Activated CD4-positive, alpha-beta T cell treated with anti-CD3 and anti-CD28 coated beads, Interleukin-2, Interleukin-4, amounts not matched to agents 100 ng/mL and 50 ng/mL, durations not matched to agents 16 hours and 8 hours (primary cell): ENCODE results near the gene PAPLN.
"Not testable (repeated sequence)": the region's sequence is repeated elsewhere in the genome, so short reads cannot be mapped to it uniquely, and the experiment has no call there.

Experiments
- DNase-seq: peaks from one replicate; pipeline ENCODE4 v3.0.0-alpha.2; 2020; ENCODE audit warnings: low spot score

The PAPLN gene

GRCh38 chr14:73289729-73290128, 52.4 kb downstream of the PAPLN start:
- DNase-seq, result no peak

DNA sequence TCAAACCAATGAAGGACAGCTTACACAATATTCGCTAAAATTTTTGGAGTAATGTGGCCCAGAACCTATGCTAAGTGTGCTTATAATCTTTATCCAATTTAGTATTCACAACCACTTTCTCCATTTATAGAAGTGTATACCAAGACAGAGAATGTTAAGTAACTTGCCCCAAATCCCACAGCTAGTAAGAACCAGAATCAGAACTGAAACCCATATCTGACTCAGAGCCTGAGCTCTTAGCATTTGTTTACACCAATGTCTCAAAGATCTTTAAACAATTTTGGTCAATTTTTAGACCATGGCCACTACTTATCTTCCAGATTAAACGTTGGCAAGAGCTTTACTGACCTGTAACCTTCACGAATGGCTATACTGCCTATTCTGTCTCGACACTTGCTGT, 53.0 kb downstream of the PAPLN start:
- peak; percentile 85 for DNase-seq

- peak; percentile 26 for DNase-seq
Measured at GRCh38 chr14:73293782-73294781, 56.8 kb downstream of the PAPLN start.

DNA sequence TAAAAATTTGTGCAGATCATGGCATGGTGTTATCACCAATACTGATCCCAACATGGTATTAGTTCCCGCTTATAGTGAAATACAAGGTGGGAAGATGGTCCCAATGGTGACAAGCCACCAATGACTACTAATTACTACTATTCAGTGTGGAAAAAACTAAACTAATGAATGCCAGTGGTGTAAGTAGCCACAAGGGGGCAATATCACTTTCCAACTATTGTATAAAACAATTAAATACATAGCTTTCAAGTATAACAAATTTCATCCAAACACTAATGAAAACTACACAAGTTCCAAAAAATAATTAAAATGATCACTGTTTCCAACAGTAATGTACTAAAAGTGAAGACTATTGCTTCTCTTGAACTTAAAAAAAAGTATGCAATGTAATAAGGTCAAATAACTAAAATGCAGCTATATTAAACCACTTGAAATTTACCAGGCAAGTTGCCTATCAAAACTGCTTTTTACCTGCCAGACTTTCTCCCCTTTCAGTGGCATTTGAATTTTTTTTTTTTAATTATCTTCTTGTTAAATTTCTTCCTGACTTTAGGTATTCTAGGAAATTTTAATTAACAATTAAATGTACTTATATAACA, 58.0 kb downstream of the PAPLN start:
- peak; percentile 40 for DNase-seq

GRCh38 chr14:73305499-73305898, 68.2 kb downstream of the PAPLN start:
- DNase-seq, result no peak

- no peak for DNase-seq
Measured at GRCh38 chr14:73307261-73307660, 70.0 kb downstream of the PAPLN start.

GRCh38 chr14:73309207-73309606, 71.9 kb downstream of the PAPLN start:
- not testable (repeated sequence) for DNase-seq

- DNase-seq, result no peak
Measured at GRCh38 chr14:73311708-73312030, 74.4 kb downstream of the PAPLN start.

- DNase-seq, result no peak
Measured at GRCh38 chr14:73312687-73313086, 75.4 kb downstream of the PAPLN start.

DNA sequence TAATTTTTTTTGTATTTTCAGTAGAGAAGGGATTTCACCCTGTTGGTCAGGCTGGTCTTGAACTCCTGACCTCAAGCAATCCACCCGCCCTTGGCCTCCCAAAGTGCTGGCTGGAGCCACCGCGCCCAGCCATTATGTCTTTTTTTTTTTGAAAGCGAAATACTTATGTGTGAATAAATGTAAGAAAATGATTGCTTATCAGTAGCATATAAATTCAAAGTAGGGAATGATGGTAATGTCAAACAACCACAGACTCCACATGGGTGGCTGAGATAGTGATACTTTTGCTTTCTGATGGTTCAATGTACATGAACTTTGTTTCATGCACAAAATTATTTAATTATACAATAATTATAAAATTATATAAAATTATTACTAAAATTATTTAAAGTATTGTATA, 75.8 kb downstream of the PAPLN start:
- DNase-seq, result no peak

GRCh38 chr14:73323896-73324399, 86.6 kb downstream of the PAPLN start:
- no peak for DNase-seq
